SK-N-MC (cell line): Measurements from ENCODE around the gene R3HDML.
"Not testable (repeated sequence)": the region's sequence is repeated elsewhere in the genome, so short reads cannot be mapped to it uniquely, and the experiment has no call there.

Experiments used
- DNase-seq: peaks from one replicate; pipeline ENCODE4 v3.0.0-alpha.2; 2011; ENCODE audit warnings: low read depth, low spot score
- H3K27ac ChIP-seq: fragments of 200-600 bp; sonication (generic); 2 replicates; pipeline ENCODE4 v1.5.1; 2016; ENCODE audit warnings: mixed run types
- H3K36me3 ChIP-seq: fragments of 200-600 bp; sonication (generic); 2 replicates; pipeline ENCODE4 v1.6.1; 2017; ENCODE audit warnings: antibody characterized with exemption, low read length, mixed read lengths; ENCODE audit not compliant: insufficient read depth
- H3K4me3 ChIP-seq: fragments of 200-600 bp; sonication (generic); 2 replicates; pipeline ENCODE4 v1.5.1; 2016
- H3K9ac ChIP-seq: fragments of 200-600 bp; sonication (generic); 2 replicates; pipeline ENCODE4 v1.8.0; 2017; ENCODE audit warnings: mixed run types, mixed read lengths; ENCODE audit not compliant: insufficient read length
- H3K9me3 ChIP-seq: fragments of 200-600 bp; sonication (generic); 2 replicates; pipeline ENCODE4 v1.6.1; 2017; ENCODE audit warnings: low read depth, mild to moderate bottlenecking, antibody characterized with exemption, low read length, moderate library complexity, mixed read lengths
- EZH2 ChIP-seq: fragments of 200-600 bp; sonication (generic); IDR thresholded peaks from one replicate; pipeline ENCODE4 v1.6.1; 2017; ENCODE audit warnings: antibody characterized with exemption
- FOXP2 ChIP-seq: optimal IDR thresholded peaks from 2 replicates; pipeline ENCODE3; 2011; ENCODE audit warnings: mild to moderate bottlenecking, moderate library complexity; ENCODE audit not compliant: insufficient read depth; ENCODE audit errors: extremely low read length, control extremely low read depth
- POLR2AphosphoS5 ChIP-seq: IDR thresholded peaks from 2 replicates; pipeline ENCODE4 v1.6.1; 2012; ENCODE audit warnings: mild to moderate bottlenecking, low read depth, low read length, borderline replicate concordance

The R3HDML gene

GRCh38 chr20:44336086-44336485, 757 bp upstream of the R3HDML start:
- TF ChIP-seq POLR2AphosphoS5 (no peak), EZH2 (no peak), FOXP2 (no peak)
- no peak overlapping the region for H3K9ac ChIP-seq
- no peak overlapping the region for H3K4me3 ChIP-seq
- no peaks in the 10 kb centered on the region for H3K9me3 ChIP-seq
- H3K27ac ChIP-seq: no peak overlapping the region
- H3K36me3 ChIP-seq: no peaks in the 10 kb centered on the region
- no peak for DNase-seq

GRCh38 chr20:44342248-44342647, 5.4 kb downstream of the R3HDML start:
- Histone ChIP-seq H3K36me3 (no peaks in the 10 kb centered on the region), H3K9ac (no peak overlapping the region), H3K27ac (no peak overlapping the region), H3K9me3 (no peaks in the 10 kb centered on the region), H3K4me3 (no peak overlapping the region)
- DNase-seq: no peak
- TF ChIP-seq EZH2: no peak
- TF ChIP-seq FOXP2: no peak
- TF ChIP-seq POLR2AphosphoS5: no peak

- Histone ChIP-seq H3K9me3 (no peaks in the 10 kb centered on the region), H3K4me3 (no peak overlapping the region), H3K36me3 (no peaks in the 10 kb centered on the region), H3K27ac (no peak overlapping the region), H3K9ac (no peak overlapping the region)
- TF ChIP-seq EZH2 (no peak), FOXP2 (no peak), POLR2AphosphoS5 (no peak)
- no peak for DNase-seq
Measured at GRCh38 chr20:44343162-44343675, 6.4 kb downstream of the R3HDML start.

- no peak overlapping the region for H3K9ac ChIP-seq
- TF ChIP-seq FOXP2 (no peak), POLR2AphosphoS5 (no peak), EZH2 (no peak)
Measured at GRCh38 chr20:44344723-44345122, 7.9 kb downstream of the R3HDML start.

GRCh38 chr20:44345147-44345546, 8.3 kb downstream of the R3HDML start:
- no peaks in the 10 kb centered on the region for H3K9me3 ChIP-seq
- DNase-seq: no peak
- H3K9ac ChIP-seq: no peak overlapping the region
- H3K36me3 ChIP-seq: no peaks in the 10 kb centered on the region
- no peak overlapping the region for H3K4me3 ChIP-seq
- TF ChIP-seq EZH2 (no peak), FOXP2 (no peak), POLR2AphosphoS5 (no peak)
- H3K27ac ChIP-seq: no peak overlapping the region

More at GRCh38 chr20:44344723-44345122, 7.9 kb downstream of the R3HDML start:
- Histone ChIP-seq H3K9me3 (no peaks in the 10 kb centered on the region), H3K27ac (no peak overlapping the region), H3K4me3 (no peak overlapping the region), H3K36me3 (no peaks in the 10 kb centered on the region)
- DNase-seq: no peak

GRCh38 chr20:44345941-44346340, 9.1 kb downstream of the R3HDML start:
- not testable (repeated sequence) for H3K36me3 ChIP-seq, H3K9ac ChIP-seq, DNase-seq, H3K27ac ChIP-seq, H3K4me3 ChIP-seq, H3K9me3 ChIP-seq

GRCh38 chr20:44348168-44348659, 11.4 kb downstream of the R3HDML start:
- no peak for DNase-seq
- Histone ChIP-seq H3K9me3 (no peaks in the 10 kb centered on the region), H3K9ac (no peak overlapping the region), H3K36me3 (no peaks in the 10 kb centered on the region), H3K27ac (no peak overlapping the region), H3K4me3 (no peak overlapping the region)
- TF ChIP-seq FOXP2: no peak

GRCh38 chr20:44349349-44349748, 12.5 kb downstream of the R3HDML start:
- Histone ChIP-seq H3K4me3 (no peak overlapping the region), H3K36me3 (no peaks in the 10 kb centered on the region), H3K9me3 (no peaks in the 10 kb centered on the region), H3K27ac (no peak overlapping the region), H3K9ac (no peak overlapping the region)
- DNase-seq: no peak
- TF ChIP-seq FOXP2 (no peak), EZH2 (no peak), POLR2AphosphoS5 (no peak)

- no peaks in the 10 kb centered on the region for H3K36me3 ChIP-seq
- H3K27ac ChIP-seq: no peak overlapping the region
- H3K9me3 ChIP-seq: no peaks in the 10 kb centered on the region
- H3K4me3 ChIP-seq: no peak overlapping the region
- DNase-seq: no peak
- TF ChIP-seq FOXP2 (no peak), POLR2AphosphoS5 (no peak), EZH2 (no peak)
- no peak overlapping the region for H3K9ac ChIP-seq
Measured at GRCh38 chr20:44350567-44350966, 13.7 kb downstream of the R3HDML start.
